A673 (cell line): ENCODE data around the gene PHF2. TPM values are rescaled to one million over a fixed set of nuclear protein-coding genes. Genes with fewer than 3 reads are reported as not detected.

ENCODE experiments used
- BruUV-seq: library from RNA; stranded (reverse); fragments of 400-500 nt; replicated peaks from 2 replicates; lab custom pipeline; 2021; lab: Mats Ljungman, UMichigan
- CTCF ChIA-PET: fragments of 300-600 bp; sonication (Branson Sonifier 250); formaldehyde crosslinking; loops from one replicate; lab custom pipeline; 2022; ENCODE audit warnings: antibody characterized with exemption; lab: Charles Lee
- POLR2A ChIA-PET: fragments of 300-600 bp; sonication (Branson Sonifier 250); formaldehyde crosslinking; loops from one replicate; lab custom pipeline; 2022; ENCODE audit warnings: antibody characterized with exemption; ENCODE audit not compliant: low non-redundant PET; lab: Charles Lee
- DNase-seq: peaks from one replicate; pipeline ENCODE4 v3.0.0-alpha.2; 2015; ENCODE audit warnings: low spot score
- H3K27ac ChIP-seq: fragments of 200-600 bp; sonication (generic); 2 replicates; pipeline ENCODE4 v1.5.1; 2016; ENCODE audit warnings: mixed run types, low read depth, mild to moderate bottlenecking, mixed read lengths, antibody characterized with exemption, low read length; ENCODE audit not compliant: poor library complexity, severe bottlenecking
- H3K27me3 ChIP-seq: fragments of 200-600 bp; sonication (generic); replicated peaks from 2 replicates; pipeline ENCODE4 v1.6.1; 2017; ENCODE audit warnings: mixed run types, low read depth, mild to moderate bottlenecking, mixed read lengths, antibody characterized with exemption, low read length; ENCODE audit not compliant: insufficient read depth, poor library complexity
- H3K36me3 ChIP-seq: fragments of 200-600 bp; sonication (generic); 2 replicates; pipeline ENCODE4 v1.6.1; 2016; ENCODE audit warnings: mixed run types, mild to moderate bottlenecking, mixed read lengths, antibody characterized with exemption, low read length; ENCODE audit not compliant: insufficient read depth, poor library complexity, severe bottlenecking
- H3K4me1 ChIP-seq: fragments of 200-600 bp; sonication (generic); 2 replicates; pipeline ENCODE4 v1.6.1; 2017; ENCODE audit warnings: mixed run types, mild to moderate bottlenecking, mixed read lengths, antibody characterized with exemption, low read length; ENCODE audit not compliant: insufficient read depth, poor library complexity, severe bottlenecking
- H3K4me3 ChIP-seq: fragments of 200-600 bp; sonication (generic); 2 replicates; pipeline ENCODE4 v1.5.1; 2016; ENCODE audit warnings: low read depth, mixed run types, mild to moderate bottlenecking, mixed read lengths, low read length; ENCODE audit not compliant: poor library complexity, severe bottlenecking
- H3K9me3 ChIP-seq: fragments of 200-600 bp; sonication (generic); 2 replicates; pipeline ENCODE4 v1.6.1; 2016; ENCODE audit warnings: mixed run types, low read depth, mild to moderate bottlenecking, mixed read lengths, antibody characterized with exemption, low read length; ENCODE audit not compliant: poor library complexity, severe bottlenecking
- EZH2 ChIP-seq: fragments of 200-600 bp; sonication (generic); IDR thresholded peaks from 2 replicates; pipeline ENCODE4 v1.6.1; 2017; ENCODE audit warnings: borderline replicate concordance, low read depth, mild to moderate bottlenecking, mixed read lengths, antibody characterized with exemption, low read length; ENCODE audit not compliant: poor library complexity, severe bottlenecking
- intact Hi-C: fragments of 100-400 bp; cut with micrococcal nuclease; formaldehyde crosslinking; loops from one replicate; pipeline ENCODE4 v1.10.0; 2022; ENCODE audit not compliant: unreplicated experiment
- total RNA-seq: library from RNA; stranded (reverse); gene quantifications from 2 replicates; pipeline ENCODE4 v1.2.3, GENCODE V29; 2021
- TF ChIP-seq, protein P1 (sequence below): fragments of 300-800, 200-600 bp; sonication (generic); conservative IDR thresholded peaks from 2 replicates; pipeline ENCODE4 v1.5.1; 2017; ENCODE audit warnings: low read depth, mild to moderate bottlenecking, antibody characterized with exemption, low read length, moderate library complexity, mixed read lengths

The PHF2 gene
- total RNA-seq, 1 experiment from 2014 or later: 32.7 TPM

DNA sequence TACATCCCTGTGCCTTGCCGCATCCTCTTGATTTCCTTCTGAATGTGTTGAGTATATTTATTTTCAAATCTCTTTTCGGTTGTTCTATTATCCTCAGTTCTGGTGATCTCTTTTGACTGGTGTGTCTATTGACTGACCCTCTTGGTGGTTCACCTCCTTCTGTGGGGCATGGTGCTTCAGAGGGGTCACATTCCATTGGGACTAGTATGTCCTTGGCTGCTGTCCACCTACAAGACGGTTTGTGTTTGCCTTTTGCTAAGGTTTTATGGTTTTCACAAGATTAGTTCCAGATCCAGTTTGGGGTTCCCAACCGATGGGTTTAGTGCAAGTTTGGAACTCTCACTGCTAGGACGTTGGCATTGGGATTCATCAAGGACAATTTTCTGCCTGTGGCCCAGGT is 66.6 kb downstream of the PHF2 start:
- TF ChIP-seq, protein P1, sequence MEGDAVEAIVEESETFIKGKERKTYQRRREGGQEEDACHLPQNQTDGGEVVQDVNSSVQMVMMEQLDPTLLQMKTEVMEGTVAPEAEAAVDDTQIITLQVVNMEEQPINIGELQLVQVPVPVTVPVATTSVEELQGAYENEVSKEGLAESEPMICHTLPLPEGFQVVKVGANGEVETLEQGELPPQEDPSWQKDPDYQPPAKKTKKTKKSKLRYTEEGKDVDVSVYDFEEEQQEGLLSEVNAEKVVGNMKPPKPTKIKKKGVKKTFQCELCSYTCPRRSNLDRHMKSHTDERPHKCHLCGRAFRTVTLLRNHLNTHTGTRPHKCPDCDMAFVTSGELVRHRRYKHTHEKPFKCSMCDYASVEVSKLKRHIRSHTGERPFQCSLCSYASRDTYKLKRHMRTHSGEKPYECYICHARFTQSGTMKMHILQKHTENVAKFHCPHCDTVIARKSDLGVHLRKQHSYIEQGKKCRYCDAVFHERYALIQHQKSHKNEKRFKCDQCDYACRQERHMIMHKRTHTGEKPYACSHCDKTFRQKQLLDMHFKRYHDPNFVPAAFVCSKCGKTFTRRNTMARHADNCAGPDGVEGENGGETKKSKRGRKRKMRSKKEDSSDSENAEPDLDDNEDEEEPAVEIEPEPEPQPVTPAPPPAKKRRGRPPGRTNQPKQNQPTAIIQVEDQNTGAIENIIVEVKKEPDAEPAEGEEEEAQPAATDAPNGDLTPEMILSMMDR: no peak
- TF ChIP-seq EZH2: no peak
- Histone ChIP-seq H3K27me3 (no peaks in the 10 kb centered on the region), H3K9me3 (peaks cover 5% of the 10 kb centered on the region), H3K4me1 (no peaks in the 10 kb centered on the region), H3K36me3 (peaks cover 11% of the 10 kb centered on the region), H3K4me3 (no peak overlapping the region), H3K27ac (no peak overlapping the region)
- DNase-seq: no peak
- no TSS peak for BruUV-seq
- POLR2A ChIA-PET: no interaction called here
- CTCF ChIA-PET: no interaction called here
- intact Hi-C loops: no loop called here

GRCh38 chr9:93644397-93645088 is 68.2 kb downstream of the PHF2 start:
- POLR2A ChIA-PET: no interaction called here

GRCh38 chr9:93645149-93645889 is 68.9 kb downstream of the PHF2 start:
- Histone ChIP-seq H3K9me3 (no peaks in the 10 kb centered on the region), H3K4me1 (no peaks in the 10 kb centered on the region), H3K27ac (no peak overlapping the region), H3K36me3 (peaks cover 15% of the 10 kb centered on the region), H3K27me3 (no peaks in the 10 kb centered on the region), H3K4me3 (no peak overlapping the region)
- no peak for DNase-seq
- no peak for TF ChIP-seq EZH2
- TF ChIP-seq, protein P1: no peak
- intact Hi-C loops: no loop called here
- ChIA-PET CTCF (no interaction called here), POLR2A (no interaction called here)
- BruUV-seq: no TSS peak

More at GRCh38 chr9:93644397-93645088, 68.2 kb downstream of the PHF2 start:
- CTCF ChIA-PET: no interaction called here
- no TSS peak for BruUV-seq
- Histone ChIP-seq H3K27me3 (no peaks in the 10 kb centered on the region), H3K27ac (no peak overlapping the region), H3K9me3 (no peaks in the 10 kb centered on the region), H3K36me3 (peaks cover 7% of the 10 kb centered on the region), H3K4me1 (no peaks in the 10 kb centered on the region), H3K4me3 (no peak overlapping the region)
- DNase-seq: no peak
- TF ChIP-seq EZH2: no peak
- TF ChIP-seq, protein P1: no peak
- intact Hi-C loops: no loop called here
